K562 (cell line): Measurements from ENCODE around the gene NDUFB10. TPM values are rescaled to one million over a fixed set of nuclear protein-coding genes. Genes with fewer than 3 reads are reported as not detected.

Source experiments
- MCM7 ChIP-seq, 2 experiments: fragments of 450-650 bp; IDR thresholded peaks; 2 replicates each; pipeline ENCODE4 v1.6.1; 2016 to 2018
- NBN ChIP-seq: fragments of 450-650 bp; IDR thresholded peaks from 2 replicates; pipeline ENCODE4 v1.6.1; 2016; ENCODE audit warnings: low read depth, mild to moderate bottlenecking
- RBFOX2 ChIP-seq: fragments of 200-400 bp; formaldehyde crosslinking; IDR thresholded peaks from 2 replicates; pipeline ENCODE4 v1.6.1; 2017; ENCODE audit warnings: low read depth, mild to moderate bottlenecking, low read length, moderate library complexity
- VEZF1 ChIP-seq: fragments of 200-800 bp; sonication (Bioruptor generic); IDR thresholded peaks from 2 replicates; pipeline ENCODE4 v1.6.1; 2017; ENCODE audit warnings: missing genetic modification characterization, missing compliant biosample characterization
- ZBTB9 ChIP-seq: fragments of 450-650 bp; formaldehyde crosslinking; IDR thresholded peaks from 2 replicates; pipeline ENCODE4 v1.4.0; 2020; ENCODE audit warnings: mild to moderate bottlenecking, moderate library complexity
- polyA plus RNA-seq, 8 experiments: library from polyadenylated mRNA; depleted of rRNA in 4 of 8; stranded (reverse) in 5 of 8; unstranded in 3 of 8; fragments of >200 nt; fragmentation: Nextera tagmentation in 2 of 8; fragmentation: Illumina TruSeq in 1 of 8; extraction: Ambion mirVana in 2 of 8; extraction: Trizol in 1 of 8; gene quantifications; 2 replicates each; pipeline versions ENCODE4 v1.2.1 to v1.2.3, GENCODE V29; 2011 to 2014; ENCODE audit warnings: inconsistent platforms in 1 of 8, missing spikeins in 1 of 8
- total RNA-seq, 7 experiments: library from RNA; depleted of rRNA in 6 of 7; stranded (reverse); fragments of >200 nt in 6 of 7; fragmentation: Illumina TruSeq in 2 of 7; extraction: Trizol in 2 of 7; gene quantifications; 2 replicates each; pipeline versions ENCODE4 v1.2.1 to v1.2.3, GENCODE V29; 2011 to 2021; ENCODE audit warnings: low replicate concordance in 1 of 7
- TF ChIP-seq, protein P1 (sequence below): sonication (generic); formaldehyde crosslinking; IDR thresholded peaks from 2 replicates; pipeline ENCODE4 v1.8.0; 2022; ENCODE audit warnings: mild to moderate bottlenecking, missing genetic modification reagents
- TF ChIP-seq, protein P2 (sequence below): fragments of 250-450 bp; sonication (Bioruptor Pico); IDR thresholded peaks from 2 replicates; pipeline ENCODE4 v1.8.0; 2022; ENCODE audit warnings: inconsistent platforms

The NDUFB10 gene
- total and polyA plus RNA-seq, 9 of the 15 experiments (the other 6 are each of a cell fraction or from before 2014, with no cell fraction given): 69.3 to 527 (median 161) TPM

GRCh38 chr16:1964506-1965395 is 5.4 kb downstream of the NDUFB10 start, which contains the start of gene RPS2 (continued):
- TF ChIP-seq, protein P1, sequence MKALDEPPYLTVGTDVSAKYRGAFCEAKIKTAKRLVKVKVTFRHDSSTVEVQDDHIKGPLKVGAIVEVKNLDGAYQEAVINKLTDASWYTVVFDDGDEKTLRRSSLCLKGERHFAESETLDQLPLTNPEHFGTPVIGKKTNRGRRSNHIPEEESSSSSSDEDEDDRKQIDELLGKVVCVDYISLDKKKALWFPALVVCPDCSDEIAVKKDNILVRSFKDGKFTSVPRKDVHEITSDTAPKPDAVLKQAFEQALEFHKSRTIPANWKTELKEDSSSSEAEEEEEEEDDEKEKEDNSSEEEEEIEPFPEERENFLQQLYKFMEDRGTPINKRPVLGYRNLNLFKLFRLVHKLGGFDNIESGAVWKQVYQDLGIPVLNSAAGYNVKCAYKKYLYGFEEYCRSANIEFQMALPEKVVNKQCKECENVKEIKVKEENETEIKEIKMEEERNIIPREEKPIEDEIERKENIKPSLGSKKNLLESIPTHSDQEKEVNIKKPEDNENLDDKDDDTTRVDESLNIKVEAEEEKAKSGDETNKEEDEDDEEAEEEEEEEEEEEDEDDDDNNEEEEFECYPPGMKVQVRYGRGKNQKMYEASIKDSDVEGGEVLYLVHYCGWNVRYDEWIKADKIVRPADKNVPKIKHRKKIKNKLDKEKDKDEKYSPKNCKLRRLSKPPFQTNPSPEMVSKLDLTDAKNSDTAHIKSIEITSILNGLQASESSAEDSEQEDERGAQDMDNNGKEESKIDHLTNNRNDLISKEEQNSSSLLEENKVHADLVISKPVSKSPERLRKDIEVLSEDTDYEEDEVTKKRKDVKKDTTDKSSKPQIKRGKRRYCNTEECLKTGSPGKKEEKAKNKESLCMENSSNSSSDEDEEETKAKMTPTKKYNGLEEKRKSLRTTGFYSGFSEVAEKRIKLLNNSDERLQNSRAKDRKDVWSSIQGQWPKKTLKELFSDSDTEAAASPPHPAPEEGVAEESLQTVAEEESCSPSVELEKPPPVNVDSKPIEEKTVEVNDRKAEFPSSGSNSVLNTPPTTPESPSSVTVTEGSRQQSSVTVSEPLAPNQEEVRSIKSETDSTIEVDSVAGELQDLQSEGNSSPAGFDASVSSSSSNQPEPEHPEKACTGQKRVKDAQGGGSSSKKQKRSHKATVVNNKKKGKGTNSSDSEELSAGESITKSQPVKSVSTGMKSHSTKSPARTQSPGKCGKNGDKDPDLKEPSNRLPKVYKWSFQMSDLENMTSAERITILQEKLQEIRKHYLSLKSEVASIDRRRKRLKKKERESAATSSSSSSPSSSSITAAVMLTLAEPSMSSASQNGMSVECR (CRISPR knock-in tag): peak; percentile 91; the same call in 1 of the 2 replicates
- TF ChIP-seq, protein P2, sequence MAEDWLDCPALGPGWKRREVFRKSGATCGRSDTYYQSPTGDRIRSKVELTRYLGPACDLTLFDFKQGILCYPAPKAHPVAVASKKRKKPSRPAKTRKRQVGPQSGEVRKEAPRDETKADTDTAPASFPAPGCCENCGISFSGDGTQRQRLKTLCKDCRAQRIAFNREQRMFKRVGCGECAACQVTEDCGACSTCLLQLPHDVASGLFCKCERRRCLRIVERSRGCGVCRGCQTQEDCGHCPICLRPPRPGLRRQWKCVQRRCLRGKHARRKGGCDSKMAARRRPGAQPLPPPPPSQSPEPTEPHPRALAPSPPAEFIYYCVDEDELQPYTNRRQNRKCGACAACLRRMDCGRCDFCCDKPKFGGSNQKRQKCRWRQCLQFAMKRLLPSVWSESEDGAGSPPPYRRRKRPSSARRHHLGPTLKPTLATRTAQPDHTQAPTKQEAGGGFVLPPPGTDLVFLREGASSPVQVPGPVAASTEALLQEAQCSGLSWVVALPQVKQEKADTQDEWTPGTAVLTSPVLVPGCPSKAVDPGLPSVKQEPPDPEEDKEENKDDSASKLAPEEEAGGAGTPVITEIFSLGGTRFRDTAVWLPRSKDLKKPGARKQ (CRISPR knock-in tag): no peak
- TF ChIP-seq RBFOX2: peak; percentile 99
- TF ChIP-seq MCM7 (IDR thresholded peaks at IDR 0.05): no peak
- peak; percentile 66; the same call in 1 of the 2 replicates for TF ChIP-seq ZBTB9 (CRISPR knock-in tag)
- peak; percentile 63; the same call in 1 of the 2 replicates for TF ChIP-seq NBN
- peak; percentile 96 for TF ChIP-seq VEZF1 (CRISPR knock-in tag)
